ENCODE results near the gene SP110. TPM values are rescaled to one million over a fixed set of nuclear protein-coding genes. Genes with fewer than 3 reads are reported as not detected.

The SP110 gene
- total and polyA plus RNA-seq, 2 of the 8 experiments (the other 6 are each of a cell fraction or from before 2014, with no cell fraction given) = 3.1 to 7.1 TPM

DNA sequence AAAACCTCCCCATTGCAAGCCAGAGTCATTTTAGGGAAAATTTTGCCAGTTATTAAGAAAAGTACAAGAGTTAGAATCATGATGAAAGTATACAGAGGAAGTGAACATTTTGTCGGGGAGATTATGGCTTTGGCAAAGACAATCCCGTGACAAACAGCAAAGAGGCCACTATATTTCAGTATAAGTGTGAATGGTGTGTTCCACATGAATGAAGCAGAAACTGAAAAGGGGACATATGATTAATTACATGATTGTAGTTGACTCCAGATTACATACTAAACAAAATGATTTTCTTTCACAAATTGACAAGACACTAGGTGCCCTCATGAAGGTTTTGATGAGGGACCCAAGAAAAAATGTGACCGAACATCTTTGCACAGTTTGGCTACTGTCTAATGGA lies 47.8 kb upstream of the SP110 start:
- Histone ChIP-seq H3K79me2 (ENCODE audit: control insufficient read depth in 1 of 2, insufficient read depth in 2 of 2, low read length in 2 of 2) (no peaks in the 10 kb centered on the region), H4K5ac (ENCODE audit: insufficient read length, low read depth, low read length) (no peak overlapping the region), H3K27me3 (replicated peaks in 1 of 4; ENCODE audit: control insufficient read depth in 3 of 4, extremely low read depth in 1 of 4, insufficient read depth in 3 of 4, low read length in 3 of 4) (no peaks in the 10 kb centered on the region), H3K9me3 (ENCODE audit: insufficient read depth in 2 of 2, low read depth in 1 of 2, low read length in 1 of 2) (no peaks in the 10 kb centered on the region), H3K36me3 (ENCODE audit: control insufficient read depth in 2 of 4, insufficient read depth in 4 of 4, low read length in 3 of 4) (no peaks in the 10 kb centered on the region), H3K23me2 (ENCODE audit: low read depth, low read length) (no peaks in the 10 kb centered on the region), H3K4me3 (ENCODE audit: extremely low read depth in 1 of 4, insufficient read depth in 2 of 4, low read depth in 3 of 4, low read length in 4 of 4) (no peak overlapping the region), H2BK20ac (ENCODE audit: low read length) (no peak overlapping the region), H2BK15ac (ENCODE audit: low read length) (no peak overlapping the region), H4K20me1 (replicated peaks in 1 of 2; ENCODE audit: control insufficient read depth in 1 of 2, insufficient read depth in 2 of 2, low read length in 2 of 2) (no peaks in the 10 kb centered on the region), H3K79me1 (ENCODE audit: low read depth, low read length) (no peaks in the 10 kb centered on the region), H2AK5ac (ENCODE audit: low read depth, low read length) (no peak overlapping the region), H4K8ac (ENCODE audit: extremely low read depth, insufficient read depth, low read length) (no peak overlapping the region), H3K4ac (replicated peaks; ENCODE audit: insufficient read length, low read depth, low read length) (no peak overlapping the region), H3K4me1 (replicated peaks in 1 of 4; ENCODE audit: control insufficient read depth in 3 of 4, insufficient read depth in 4 of 4, low read length in 3 of 4) (peaks cover 0 to 3% (median under 1%) of the 10 kb centered on the region in 4 experiments; a peak in 2 of 7 replicates), H3K56ac (replicated peaks; ENCODE audit: insufficient read length, low read depth, low read length) (no peak overlapping the region), H4K91ac (replicated peaks; ENCODE audit: insufficient read length, low read length) (no peak overlapping the region), H3K18ac (ENCODE audit: extremely low read depth, low read length) (no peak overlapping the region), H3K23ac (ENCODE audit: insufficient read length) (no peak overlapping the region), H2BK5ac (ENCODE audit: low read depth, low read length) (no peak overlapping the region), H3K4me2 (ENCODE audit: insufficient read depth in 1 of 2, low read depth in 2 of 2, low read length in 2 of 2) (no peak overlapping the region), H2BK12ac (ENCODE audit: low read depth, low read length) (no peak overlapping the region), H2AFZ (ENCODE audit: low read length) (no peak overlapping the region), H2BK120ac (replicated peaks; ENCODE audit: low read depth, low read length) (no peak overlapping the region), H3K9ac (replicated peaks in 1 of 4; ENCODE audit: extremely low read depth in 1 of 4, low read depth in 3 of 4, low read length in 3 of 4) (no peak overlapping the region), H3K14ac (ENCODE audit: insufficient read length) (no peak overlapping the region), H3K27ac (ENCODE audit: low read depth, low read length) (no peak overlapping the region)
- no peak for TF ChIP-seq TAF7 (optimal IDR thresholded peaks at IDR 0.05; ENCODE audit: borderline replicate concordance, low read depth, low read length)
- TF ChIP-seq, protein P1, sequence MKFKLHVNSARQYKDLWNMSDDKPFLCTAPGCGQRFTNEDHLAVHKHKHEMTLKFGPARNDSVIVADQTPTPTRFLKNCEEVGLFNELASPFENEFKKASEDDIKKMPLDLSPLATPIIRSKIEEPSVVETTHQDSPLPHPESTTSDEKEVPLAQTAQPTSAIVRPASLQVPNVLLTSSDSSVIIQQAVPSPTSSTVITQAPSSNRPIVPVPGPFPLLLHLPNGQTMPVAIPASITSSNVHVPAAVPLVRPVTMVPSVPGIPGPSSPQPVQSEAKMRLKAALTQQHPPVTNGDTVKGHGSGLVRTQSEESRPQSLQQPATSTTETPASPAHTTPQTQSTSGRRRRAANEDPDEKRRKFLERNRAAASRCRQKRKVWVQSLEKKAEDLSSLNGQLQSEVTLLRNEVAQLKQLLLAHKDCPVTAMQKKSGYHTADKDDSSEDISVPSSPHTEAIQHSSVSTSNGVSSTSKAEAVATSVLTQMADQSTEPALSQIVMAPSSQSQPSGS (IDR thresholded peaks at IDR 0.05; ENCODE audit: low read length) = no peak
- no peak for TF ChIP-seq TAF1 (IDR thresholded peaks at IDR 0.05; ENCODE audit: low read depth, low read length)
- TF ChIP-seq JUN (IDR thresholded peaks at IDR 0.05; ENCODE audit: low read depth, low read length) = no peak
- TF ChIP-seq, protein P2, sequence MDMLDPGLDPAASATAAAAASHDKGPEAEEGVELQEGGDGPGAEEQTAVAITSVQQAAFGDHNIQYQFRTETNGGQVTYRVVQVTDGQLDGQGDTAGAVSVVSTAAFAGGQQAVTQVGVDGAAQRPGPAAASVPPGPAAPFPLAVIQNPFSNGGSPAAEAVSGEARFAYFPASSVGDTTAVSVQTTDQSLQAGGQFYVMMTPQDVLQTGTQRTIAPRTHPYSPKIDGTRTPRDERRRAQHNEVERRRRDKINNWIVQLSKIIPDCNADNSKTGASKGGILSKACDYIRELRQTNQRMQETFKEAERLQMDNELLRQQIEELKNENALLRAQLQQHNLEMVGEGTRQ (IDR thresholded peaks at IDR 0.05; ENCODE audit: low read length) = no peak
- no peak for TF ChIP-seq CBX8 (IDR thresholded peaks at IDR 0.05; ENCODE audit: borderline replicate concordance, low read depth, low read length)
- TF ChIP-seq, protein P3, sequence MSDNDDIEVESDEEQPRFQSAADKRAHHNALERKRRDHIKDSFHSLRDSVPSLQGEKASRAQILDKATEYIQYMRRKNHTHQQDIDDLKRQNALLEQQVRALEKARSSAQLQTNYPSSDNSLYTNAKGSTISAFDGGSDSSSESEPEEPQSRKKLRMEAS (IDR thresholded peaks at IDR 0.05) = no peak
- TF ChIP-seq RAD21 (IDR thresholded peaks at IDR 0.05 in 1 of 2, conservative IDR thresholded peaks at IDR 0.05 in 1 of 2; ENCODE audit: low read depth in 2 of 2, low read length in 2 of 2) = no peak
- FAIRE-seq (no peak), DNase-seq (ENCODE audit: low read depth in 1 of 2, low spot score in 2 of 2) (no peak)
- ChIA-PET POLR2A (ENCODE audit: partially characterized antibody) (no interaction called here), CTCF (ENCODE audit: partially characterized antibody) (no interaction called here)
- 95% methylated on average over 3 of the region's 3 CpGs; no CpG with 5 or more reads in 1 of the 2 experiments for WGBS, 2 experiments (ENCODE audit: extremely low coverage in 1 of 2, insufficient coverage in 1 of 2, insufficient read length in 1 of 2, insufficient replicate concordance in 2 of 2, low coverage in 1 of 2, low lambda C conversion rate in 2 of 2, missing lambda C conversion rate in 1 of 2)
